HUES48 (cell line): ENCODE data around the gene KRTAP2-1.

Experiments used
- H3K27ac ChIP-seq: one replicate; pipeline ENCODE4 v1.7.0; 2013; ENCODE audit warnings: low read depth, low read length, inconsistent platforms
- H3K27me3 ChIP-seq: 2 replicates; pipeline ENCODE4 v1.6.1; 2013; ENCODE audit warnings: mild to moderate bottlenecking, low read length; ENCODE audit not compliant: control insufficient read depth, insufficient read depth
- H3K36me3 ChIP-seq: 2 replicates; pipeline ENCODE4 v1.6.1; 2013; ENCODE audit warnings: low read length; ENCODE audit not compliant: control insufficient read depth, insufficient read depth
- H3K4me1 ChIP-seq: 2 replicates; pipeline ENCODE4 v1.6.1; 2013; ENCODE audit warnings: mild to moderate bottlenecking, low read length; ENCODE audit not compliant: control insufficient read depth, insufficient read depth
- H3K4me3 ChIP-seq: 2 replicates; pipeline ENCODE4 v1.5.1; 2013; ENCODE audit warnings: mild to moderate bottlenecking, low read depth, low read length
- H3K9ac ChIP-seq: 2 replicates; pipeline ENCODE4 v1.6.1; 2013; ENCODE audit warnings: mild to moderate bottlenecking, low read depth, low read length, moderate library complexity
- H3K9me3 ChIP-seq: 2 replicates; pipeline ENCODE4 v1.6.1; 2013; ENCODE audit warnings: low read length; ENCODE audit not compliant: control insufficient read depth, insufficient read depth

The KRTAP2-1 gene

GRCh38 chr17:41029633-41030245 lies 17.4 kb downstream of the KRTAP2-1 start, which contains the start of gene KRTAP1-4:
TSS of gene KRTAP1-4 (minus strand) at chr17:41030195. CDS start at chr17:41030078, 117 bp downstream.
- H3K36me3 ChIP-seq, result no peaks in the 10 kb centered on the region
- no peaks in the 10 kb centered on the region for H3K27me3 ChIP-seq
- no peak within 1 kb of the TSS for H3K9ac ChIP-seq
- no peaks in the 10 kb centered on the region for H3K9me3 ChIP-seq
- H3K27ac ChIP-seq, result no peak within 1 kb of the TSS
- no peak within 1 kb of the TSS for H3K4me3 ChIP-seq
- no peaks in the 10 kb centered on the region for H3K4me1 ChIP-seq

GRCh38 chr17:41026715-41027471 lies 20.2 kb downstream of the KRTAP2-1 start, which contains the start of gene KRTAP1-5:
TSS of gene KRTAP1-5 (minus strand) at chr17:41027208. CDS start at chr17:41027155, 53 bp downstream.
- H3K4me1 ChIP-seq, result no peaks in the 10 kb centered on the region
- no peak within 1 kb of the TSS for H3K27ac ChIP-seq
- no peak within 1 kb of the TSS for H3K4me3 ChIP-seq
- H3K9ac ChIP-seq, result no peak within 1 kb of the TSS
- H3K27me3 ChIP-seq, result no peaks in the 10 kb centered on the region
- no peaks in the 10 kb centered on the region for H3K36me3 ChIP-seq
- H3K9me3 ChIP-seq, result no peaks in the 10 kb centered on the region

DNA sequence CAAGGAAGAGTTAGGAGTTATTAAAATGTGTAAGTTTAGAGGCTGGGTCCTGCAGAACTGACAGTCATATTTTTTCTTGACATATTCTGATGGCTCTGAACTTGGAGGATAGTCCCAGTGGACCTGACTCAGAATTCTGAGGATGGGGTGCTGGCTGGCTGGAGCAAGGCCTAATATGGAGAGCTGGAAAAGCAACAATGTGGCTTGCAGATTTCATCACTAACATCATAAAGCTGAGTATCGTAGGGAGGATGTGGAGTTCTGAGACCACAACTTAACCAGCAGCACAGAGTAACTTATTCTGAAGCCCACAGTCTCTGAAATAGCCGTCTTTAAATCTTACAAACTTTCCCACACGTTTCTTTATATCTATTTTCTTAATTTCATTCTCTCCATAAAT lies 22.4 kb downstream of the KRTAP2-1 start:
- Histone ChIP-seq H3K9me3 (no peaks in the 10 kb centered on the region; the same call in 1 of the 2 replicates), H3K4me1 (no peaks in the 10 kb centered on the region), H3K27me3 (no peaks in the 10 kb centered on the region), H3K36me3 (no peaks in the 10 kb centered on the region), H3K4me3 (no peak overlapping the region), H3K9ac (no peak overlapping the region), H3K27ac (no peak overlapping the region)

DNA sequence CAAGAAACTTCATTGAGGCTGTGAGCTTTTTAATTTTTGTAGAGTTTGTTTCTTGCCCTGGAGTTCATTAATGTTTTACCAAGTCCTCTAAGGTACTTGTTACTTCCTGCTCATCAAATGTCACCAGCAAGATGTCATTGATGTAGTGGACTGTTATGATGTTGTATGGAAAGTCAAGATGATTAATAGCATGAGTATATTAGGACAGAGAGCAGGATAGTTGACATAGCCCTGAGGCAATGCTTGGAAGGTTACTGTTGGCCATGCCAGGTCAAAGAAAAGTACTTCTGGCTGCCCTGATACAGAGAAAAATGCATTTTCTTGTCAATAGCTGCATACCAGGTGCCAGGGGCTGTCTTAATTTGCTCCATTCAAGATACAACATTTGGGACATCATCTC lies 26.8 kb downstream of the KRTAP2-1 start:
- H3K9me3 ChIP-seq, result no peaks in the 10 kb centered on the region; the same call in 1 of the 2 replicates
- no peaks in the 10 kb centered on the region for H3K27me3 ChIP-seq
- H3K4me1 ChIP-seq, result no peaks in the 10 kb centered on the region
- H3K9ac ChIP-seq, result no peak overlapping the region
- H3K36me3 ChIP-seq, result no peaks in the 10 kb centered on the region
- H3K27ac ChIP-seq, result no peak overlapping the region
- no peak overlapping the region for H3K4me3 ChIP-seq

GRCh38 chr17:41019415-41019814 lies 27.7 kb downstream of the KRTAP2-1 start:
- Histone ChIP-seq H3K36me3 (no peaks in the 10 kb centered on the region), H3K9ac (no peak overlapping the region), H3K27ac (no peak overlapping the region), H3K27me3 (no peaks in the 10 kb centered on the region), H3K4me1 (no peaks in the 10 kb centered on the region), H3K9me3 (no peaks in the 10 kb centered on the region; the same call in 1 of the 2 replicates), H3K4me3 (no peak overlapping the region)

GRCh38 chr17:41018541-41018940 lies 28.6 kb downstream of the KRTAP2-1 start:
- Histone ChIP-seq H3K9me3 (no peaks in the 10 kb centered on the region; the same call in 1 of the 2 replicates), H3K36me3 (no peaks in the 10 kb centered on the region), H3K4me1 (no peaks in the 10 kb centered on the region), H3K27ac (no peak overlapping the region), H3K4me3 (no peak overlapping the region), H3K27me3 (no peaks in the 10 kb centered on the region), H3K9ac (no peak overlapping the region)

- H3K27ac ChIP-seq, result no peak overlapping the region
- no peak overlapping the region for H3K9ac ChIP-seq
- H3K4me3 ChIP-seq, result no peak overlapping the region
- no peaks in the 10 kb centered on the region for H3K36me3 ChIP-seq
- H3K27me3 ChIP-seq, result no peaks in the 10 kb centered on the region
- no peaks in the 10 kb centered on the region; the same call in 1 of the 2 replicates for H3K9me3 ChIP-seq
- no peaks in the 10 kb centered on the region for H3K4me1 ChIP-seq
Measured at GRCh38 chr17:41016578-41017215, 30.4 kb downstream of the KRTAP2-1 start.

GRCh38 chr17:41015454-41015853 lies 31.7 kb downstream of the KRTAP2-1 start:
- no peak overlapping the region for H3K4me3 ChIP-seq
- H3K36me3 ChIP-seq, result no peaks in the 10 kb centered on the region
- no peaks in the 10 kb centered on the region for H3K4me1 ChIP-seq
- H3K27me3 ChIP-seq, result no peaks in the 10 kb centered on the region
- no peak overlapping the region for H3K9ac ChIP-seq
- H3K27ac ChIP-seq, result no peak overlapping the region
- no peaks in the 10 kb centered on the region for H3K9me3 ChIP-seq

GRCh38 chr17:41013606-41014005 lies 33.5 kb downstream of the KRTAP2-1 start:
- no peaks in the 10 kb centered on the region for H3K36me3 ChIP-seq
- H3K4me3 ChIP-seq, result no peak overlapping the region
- H3K9me3 ChIP-seq, result no peaks in the 10 kb centered on the region
- no peaks in the 10 kb centered on the region for H3K27me3 ChIP-seq
- peaks cover 14% of the 10 kb centered on the region for H3K4me1 ChIP-seq
- H3K27ac ChIP-seq, result no peak overlapping the region
- no peak overlapping the region for H3K9ac ChIP-seq

DNA sequence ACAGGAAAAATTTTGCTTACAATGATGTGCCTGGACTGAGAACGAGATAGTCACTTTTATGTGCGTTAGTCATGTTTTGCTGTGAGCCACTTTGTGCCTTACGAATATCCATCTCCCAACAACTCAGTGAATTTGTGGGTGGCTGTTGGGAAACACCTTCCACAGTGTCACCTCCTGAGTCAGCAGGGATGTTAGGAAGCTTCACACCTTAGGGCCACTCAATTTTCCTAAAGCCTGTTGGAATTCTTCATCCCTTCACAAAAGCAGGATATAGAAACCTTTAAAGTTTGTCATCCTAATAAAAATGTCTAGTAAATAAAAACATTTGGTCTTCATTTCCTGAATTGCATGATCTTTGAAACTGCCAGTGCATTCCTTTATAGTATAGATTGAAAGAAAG lies 33.9 kb downstream of the KRTAP2-1 start:
- Histone ChIP-seq H3K9ac (no peak overlapping the region), H3K27me3 (no peaks in the 10 kb centered on the region), H3K27ac (no peak overlapping the region), H3K36me3 (no peaks in the 10 kb centered on the region), H3K4me3 (no peak overlapping the region), H3K9me3 (no peaks in the 10 kb centered on the region), H3K4me1 (peaks cover 16% of the 10 kb centered on the region)
